HG02938 (cell line): ENCODE measurements around the gene GPT2.

Source experiments
- ATAC-seq: cut with Tn5 transposase; IDR thresholded peaks from one replicate; pipeline ENCODE4 v1.9.1; 2021; ENCODE audit warnings: mild to moderate bottlenecking, moderate library complexity; ENCODE audit not compliant: unreplicated experiment

The GPT2 gene, protein sequence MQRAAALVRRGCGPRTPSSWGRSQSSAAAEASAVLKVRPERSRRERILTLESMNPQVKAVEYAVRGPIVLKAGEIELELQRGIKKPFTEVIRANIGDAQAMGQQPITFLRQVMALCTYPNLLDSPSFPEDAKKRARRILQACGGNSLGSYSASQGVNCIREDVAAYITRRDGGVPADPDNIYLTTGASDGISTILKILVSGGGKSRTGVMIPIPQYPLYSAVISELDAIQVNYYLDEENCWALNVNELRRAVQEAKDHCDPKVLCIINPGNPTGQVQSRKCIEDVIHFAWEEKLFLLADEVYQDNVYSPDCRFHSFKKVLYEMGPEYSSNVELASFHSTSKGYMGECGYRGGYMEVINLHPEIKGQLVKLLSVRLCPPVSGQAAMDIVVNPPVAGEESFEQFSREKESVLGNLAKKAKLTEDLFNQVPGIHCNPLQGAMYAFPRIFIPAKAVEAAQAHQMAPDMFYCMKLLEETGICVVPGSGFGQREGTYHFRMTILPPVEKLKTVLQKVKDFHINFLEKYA

DNA sequence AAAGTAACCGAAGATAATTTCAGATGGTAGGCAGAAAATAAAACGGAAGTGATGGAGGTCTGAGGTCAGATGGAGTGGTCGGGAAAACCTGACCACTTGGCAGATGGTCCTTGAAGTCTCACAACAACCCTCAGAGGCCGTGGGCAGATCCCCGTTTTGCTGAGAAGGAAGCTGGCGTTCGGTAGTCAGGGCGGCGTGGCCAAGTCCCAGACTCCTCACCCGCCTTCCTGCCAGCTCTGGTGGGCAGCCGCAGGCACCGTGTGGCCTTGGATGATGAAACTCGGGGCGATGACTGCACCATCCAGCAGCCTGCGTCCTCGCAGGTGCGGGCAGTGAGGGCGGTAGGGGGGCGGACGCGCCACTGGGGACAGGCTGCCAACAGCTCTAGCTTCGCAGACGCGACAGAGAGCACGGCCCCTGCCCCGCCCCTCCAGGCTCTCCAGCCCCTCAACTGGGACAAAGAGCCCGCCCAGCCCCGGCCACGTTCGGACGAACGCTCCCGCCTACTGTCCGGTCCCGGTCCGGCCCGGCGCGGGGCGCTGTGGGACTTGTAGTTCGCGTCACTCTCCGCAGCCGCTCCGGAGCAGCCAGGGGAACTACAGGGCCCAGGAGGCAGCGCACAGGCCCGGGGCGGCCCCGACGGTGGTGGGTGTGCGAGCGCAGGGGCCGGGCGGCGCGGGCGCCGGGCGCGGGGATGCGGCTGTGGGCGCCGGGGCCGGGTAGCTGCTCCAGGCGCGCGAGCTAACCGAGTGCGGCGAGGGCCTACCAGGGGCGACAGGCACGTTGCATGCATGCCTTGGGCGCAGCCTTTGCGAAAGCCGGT, at the start of gene GPT2:
GPT2 (plus strand) TSS at position 673 of the 823 bp plus-strand sequence. CDS start 354 bp downstream, outside the sequence.
- ATAC-seq, result peak; percentile 95

DNA sequence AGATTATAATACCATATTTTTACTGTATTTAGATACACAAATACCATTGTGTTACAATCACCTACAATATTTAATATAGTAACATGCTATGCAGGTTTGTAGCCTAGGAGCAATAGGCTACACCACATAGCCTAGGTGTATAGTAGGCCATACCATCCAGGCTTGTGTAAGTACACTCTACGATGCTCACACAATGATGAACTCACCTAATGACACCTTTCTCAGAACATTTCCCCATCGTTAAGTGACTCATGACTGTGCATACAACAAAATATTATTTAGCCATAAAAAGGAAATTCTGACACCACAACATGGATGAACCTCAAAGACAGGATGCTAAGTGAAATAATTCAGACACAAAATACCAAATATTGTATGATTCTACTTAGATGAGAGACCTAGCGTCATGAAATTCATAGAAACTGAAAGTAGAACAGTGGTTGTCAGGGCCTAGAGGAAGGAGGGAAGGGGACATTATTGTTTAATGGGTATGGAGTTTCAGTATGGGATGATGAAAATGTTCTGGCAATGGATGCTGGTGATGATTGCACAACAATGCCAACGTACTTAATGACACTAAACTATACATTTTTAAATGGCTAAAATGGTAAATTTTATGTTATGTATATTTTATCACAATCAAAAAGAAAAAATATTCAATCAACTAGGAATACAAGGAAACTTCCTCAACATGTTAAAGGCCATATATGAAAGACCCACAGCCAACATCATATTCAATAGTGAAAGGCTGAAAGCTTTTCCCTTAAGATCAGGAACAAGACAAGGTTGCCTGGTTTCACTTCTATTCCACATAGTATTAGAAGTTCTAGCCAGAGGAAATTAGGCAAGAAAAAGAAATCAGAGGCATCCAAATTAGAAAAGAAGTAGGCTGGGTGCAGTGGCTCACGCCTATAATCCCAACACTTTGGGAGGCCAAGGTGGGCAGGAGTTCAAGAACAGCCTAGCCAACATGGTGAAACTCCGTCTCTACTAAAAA, 47.3 kb upstream of the GPT2 start:
- no peak for ATAC-seq

DNA sequence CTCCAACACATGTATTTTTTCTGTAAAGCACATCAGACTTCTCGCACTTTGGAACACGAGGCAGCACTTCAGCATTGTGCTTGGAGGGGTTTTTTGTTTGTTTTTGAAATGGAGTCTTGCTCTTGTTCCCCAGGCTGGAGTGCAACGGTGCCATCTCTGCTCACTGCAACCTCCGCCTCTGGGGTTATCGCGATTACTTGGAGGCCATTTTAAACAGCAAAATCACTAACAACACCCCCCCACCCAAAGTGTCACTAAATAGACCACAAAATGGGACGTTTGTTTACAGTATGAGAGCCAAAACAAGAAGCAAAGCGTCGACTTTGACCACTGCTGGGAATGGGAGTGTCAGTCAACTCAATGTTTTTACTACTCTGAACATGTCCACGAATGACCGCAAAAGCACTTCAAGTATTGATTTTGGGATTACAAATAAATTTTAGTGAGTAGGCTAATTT, 44.1 kb upstream of the GPT2 start:
- no peak for ATAC-seq

DNA sequence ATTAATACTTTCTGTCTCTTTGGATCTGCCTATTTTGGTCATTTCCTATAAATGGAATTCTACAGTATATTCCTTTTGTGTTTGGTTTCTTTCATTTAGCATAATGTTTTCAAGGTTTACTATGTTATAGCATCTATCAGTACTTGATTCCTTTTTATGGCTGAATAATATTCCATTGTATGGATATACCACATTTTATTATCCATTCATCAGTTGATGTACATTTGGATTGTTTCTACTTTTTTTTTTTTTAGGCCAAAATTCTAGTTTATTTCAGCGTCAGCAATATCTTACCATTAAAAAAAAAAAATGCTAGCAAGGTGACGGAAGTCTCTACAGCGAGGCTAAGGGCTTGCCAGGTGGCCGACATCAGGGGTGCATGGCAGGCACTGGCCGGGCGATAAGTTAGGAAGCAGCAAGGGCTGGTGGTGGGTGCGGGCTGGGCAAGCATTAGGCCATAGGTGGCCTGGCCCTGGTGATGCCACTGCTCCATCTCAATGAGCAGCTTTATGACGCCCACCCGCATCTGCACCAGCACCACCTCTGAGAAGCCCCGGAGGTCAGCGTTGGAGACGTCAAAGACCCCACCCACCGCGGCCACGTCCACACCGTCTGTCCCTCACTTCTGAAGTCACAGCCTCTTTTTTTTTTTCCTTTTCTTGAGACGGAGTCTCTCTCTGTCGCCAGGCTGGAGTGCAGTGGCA, 41.8 kb upstream of the GPT2 start:
- ATAC-seq, result no peak

DNA sequence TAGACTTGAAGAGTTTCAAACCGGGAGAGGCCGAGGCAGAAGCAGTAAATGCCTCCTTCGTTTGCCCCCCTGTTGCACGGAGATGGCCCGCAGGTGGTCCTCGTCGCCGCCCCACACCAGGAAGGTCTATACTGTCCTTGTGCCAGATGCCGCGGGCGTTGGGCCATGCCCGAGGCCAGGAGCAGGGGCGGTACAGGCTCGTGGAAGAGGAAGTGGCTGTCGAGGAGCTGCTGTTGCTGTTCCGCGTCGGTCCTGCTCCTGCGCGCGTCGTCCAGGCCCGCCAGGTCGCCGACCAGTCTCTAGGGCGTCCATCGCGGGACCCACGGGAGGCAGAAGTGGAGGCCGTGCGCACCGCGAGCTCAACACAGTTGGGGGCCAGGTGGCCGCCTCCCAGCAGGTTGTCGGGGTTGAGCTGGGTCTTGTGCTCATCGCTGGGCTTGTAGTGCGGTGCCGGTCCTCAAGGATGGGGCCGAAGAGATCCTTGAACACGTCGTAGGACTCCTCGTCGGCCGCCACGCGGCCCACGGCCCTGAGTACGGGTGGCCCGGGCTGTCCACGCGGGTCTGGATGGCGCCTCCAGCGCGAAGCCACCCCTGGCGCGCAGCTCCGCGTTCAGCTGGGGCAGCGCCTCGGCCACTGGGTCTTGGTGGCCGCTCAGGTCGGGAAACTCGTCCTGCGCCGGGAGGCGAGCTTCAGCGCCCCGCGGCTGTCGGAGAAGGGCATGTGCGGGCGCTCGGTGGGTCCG, 40.1 kb upstream of the GPT2 start:
- ATAC-seq, result no peak

DNA sequence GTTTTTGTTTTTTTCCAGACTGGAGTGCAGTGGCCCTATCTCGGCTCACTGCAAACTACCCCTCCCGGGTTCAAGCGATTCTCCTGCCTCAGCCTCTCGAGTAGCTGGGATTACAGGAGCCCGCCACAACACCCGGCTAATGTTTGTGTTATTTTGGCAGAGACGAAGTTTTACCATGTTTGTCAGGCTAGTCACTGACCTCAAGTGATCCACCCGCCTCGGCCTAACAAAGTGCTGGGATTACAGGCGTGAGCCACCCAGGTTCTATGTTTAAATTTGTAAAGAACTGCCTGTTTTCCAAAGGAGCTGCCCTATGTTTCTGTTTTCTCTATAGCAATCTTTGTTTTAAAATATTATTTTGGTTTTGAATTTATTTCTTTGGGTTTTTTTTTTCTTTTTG, 39.4 kb upstream of the GPT2 start:
- ATAC-seq, result no peak

DNA sequence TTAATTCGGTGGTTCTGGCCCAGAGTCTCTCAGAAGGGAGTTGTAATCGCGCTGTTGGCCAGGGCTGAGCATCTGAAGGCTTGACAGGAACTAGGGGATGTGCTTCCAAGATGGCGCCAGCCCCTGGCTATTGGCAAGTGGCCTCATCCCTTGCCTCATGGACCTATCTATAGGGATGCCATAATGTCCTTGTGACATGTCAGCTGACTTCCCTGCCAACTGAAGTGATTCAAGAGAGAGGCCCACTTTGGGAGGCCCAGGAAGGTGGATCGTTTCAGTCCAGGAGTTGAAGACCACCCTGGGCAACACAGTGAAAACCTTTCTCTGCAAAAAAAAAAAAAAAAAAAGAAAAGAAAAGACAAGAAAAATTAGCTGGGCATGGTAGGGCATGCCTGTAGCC, 38.2 kb upstream of the GPT2 start:
- no peak for ATAC-seq

DNA sequence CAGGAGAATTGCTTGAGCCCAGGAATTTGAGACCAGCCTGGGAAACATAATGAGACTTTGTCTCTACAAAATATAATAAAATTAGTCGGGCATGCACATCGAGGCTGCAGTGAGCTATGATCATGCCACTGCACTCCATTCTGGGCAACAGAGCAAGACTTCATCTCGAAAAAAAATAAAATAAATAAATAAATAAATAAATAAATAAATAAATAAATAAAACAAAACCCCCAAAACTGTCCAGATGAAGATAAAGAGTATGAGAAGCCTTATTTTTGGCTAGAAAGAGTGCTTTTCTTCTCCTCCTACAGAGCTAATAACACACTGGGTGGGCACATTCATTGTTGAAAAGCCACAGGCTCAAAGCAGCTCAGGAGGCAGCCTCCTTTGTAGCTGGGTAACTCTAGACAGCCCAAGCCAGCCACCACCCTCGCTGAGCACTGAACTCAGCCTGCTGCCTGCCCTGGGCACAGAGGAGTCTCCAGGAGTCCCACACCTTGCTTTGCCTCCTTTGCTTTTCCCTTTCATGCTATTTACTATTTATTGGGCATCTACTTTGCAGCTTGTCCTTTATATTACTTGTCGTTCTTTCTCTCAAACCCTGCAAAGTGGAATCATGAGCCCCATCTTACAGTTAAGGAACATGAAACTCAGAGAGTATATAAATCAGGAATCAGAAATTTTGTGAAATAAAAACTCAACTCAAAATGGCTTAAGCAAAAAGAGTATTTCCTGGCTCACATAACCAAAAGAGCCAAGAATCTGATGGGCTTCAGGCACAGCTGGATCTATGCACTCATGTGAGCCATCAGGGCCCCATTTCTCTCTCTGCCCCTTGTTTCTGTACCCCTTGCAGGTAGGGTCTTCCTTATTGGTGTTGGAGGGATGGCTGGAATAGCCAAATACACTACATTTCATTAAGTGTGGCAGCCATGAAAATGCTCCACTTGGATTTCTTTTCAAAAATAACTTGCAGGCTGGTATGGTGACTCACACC, 35.1 kb upstream of the GPT2 start:
- ATAC-seq, result no peak

DNA sequence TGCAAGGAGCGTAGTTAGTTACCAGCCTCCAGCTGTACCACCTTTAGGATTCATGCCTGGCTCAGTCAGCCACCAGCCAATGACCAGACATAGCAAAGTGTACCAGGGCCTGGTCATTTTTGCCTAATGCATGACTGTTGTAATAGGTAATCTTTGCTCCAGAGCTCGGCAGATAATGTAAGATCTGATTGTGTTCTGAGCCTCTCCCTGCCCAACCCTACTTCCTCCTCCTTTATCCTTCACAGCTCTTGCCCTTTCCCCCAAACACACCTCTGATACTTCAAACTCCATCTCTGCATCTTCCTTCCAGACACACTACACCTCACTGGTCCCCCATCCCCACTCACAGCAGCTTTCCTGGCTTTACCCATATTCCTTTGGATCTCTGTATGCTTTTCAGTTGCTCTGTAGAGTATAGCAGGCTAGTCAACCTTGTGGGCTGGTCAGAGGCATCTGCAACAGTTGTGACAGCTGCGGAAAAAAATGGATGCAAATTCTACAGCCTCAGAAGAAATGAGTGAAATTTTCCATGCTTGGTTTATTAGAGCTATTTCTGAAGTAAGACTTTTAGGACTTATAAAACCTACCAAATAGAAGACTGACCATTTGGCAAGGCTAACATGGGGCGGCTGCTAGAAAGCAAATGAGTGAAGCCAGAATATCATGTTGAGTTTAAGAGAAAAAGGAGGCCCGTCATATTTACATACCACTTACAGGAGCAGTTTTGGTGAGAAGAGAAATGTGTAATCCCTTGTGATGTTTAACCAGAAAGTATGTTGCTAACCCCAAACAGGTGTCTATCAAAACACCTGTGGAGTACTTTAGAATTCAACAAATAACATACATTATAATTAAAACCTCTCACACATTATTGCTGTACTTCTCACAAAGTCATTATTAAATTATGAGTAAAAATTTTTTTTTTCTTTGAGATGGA, 33.3 kb upstream of the GPT2 start:
- no peak for ATAC-seq

DNA sequence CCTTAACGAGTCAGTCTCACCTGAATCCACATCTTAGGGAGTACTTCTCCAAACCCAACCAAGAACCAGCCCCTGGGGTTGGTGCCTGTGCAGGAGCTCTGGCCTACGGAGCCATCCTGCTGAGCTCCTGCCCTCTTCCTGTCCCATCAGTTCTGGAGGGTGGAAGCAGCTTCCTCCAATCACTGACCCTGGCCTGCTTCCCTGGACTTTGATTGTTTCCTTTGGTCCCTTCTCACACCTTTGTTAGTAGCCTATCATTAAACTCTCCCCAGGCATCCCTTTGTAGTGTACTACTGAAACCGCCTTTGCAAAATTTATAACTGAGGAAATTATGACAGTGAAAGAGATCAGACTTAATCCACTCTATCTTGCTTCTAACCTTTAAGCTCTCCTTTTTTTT, 32.0 kb upstream of the GPT2 start:
- no peak for ATAC-seq

DNA sequence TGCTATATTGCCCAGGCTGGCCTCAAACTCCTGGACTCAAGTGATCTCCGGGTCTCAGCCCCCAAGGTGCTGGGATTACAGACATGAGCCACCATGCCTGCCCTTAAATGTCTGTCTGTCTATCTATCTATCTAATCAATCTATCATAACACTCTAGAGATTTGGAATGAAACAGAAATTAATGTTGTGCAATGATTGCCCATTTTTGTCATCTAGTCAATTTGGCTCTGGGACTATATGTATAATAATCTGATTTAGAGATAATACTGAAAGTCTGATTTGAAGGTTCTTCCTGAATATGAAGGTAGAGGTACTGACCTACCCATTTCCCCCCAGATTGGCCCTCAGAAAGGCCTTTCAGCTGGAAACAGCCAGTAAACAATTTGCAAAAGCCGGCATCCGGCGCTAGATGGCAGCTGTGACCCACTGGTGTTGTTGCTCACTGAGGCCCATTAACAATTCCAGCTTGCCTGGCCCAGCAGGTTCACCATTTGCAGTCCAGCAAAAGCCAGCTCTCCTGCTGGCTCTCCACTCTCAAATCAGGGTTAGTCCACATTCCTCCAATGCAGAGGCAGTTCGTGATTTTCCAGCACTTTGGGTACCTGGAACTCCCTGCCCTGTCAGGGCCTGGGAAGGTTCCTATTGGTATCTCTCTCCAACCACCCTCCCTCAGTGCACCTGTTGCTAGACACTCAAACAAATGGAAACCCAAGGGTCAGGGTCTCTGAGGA, 30.3 kb upstream of the GPT2 start:
- ATAC-seq, result no peak

DNA sequence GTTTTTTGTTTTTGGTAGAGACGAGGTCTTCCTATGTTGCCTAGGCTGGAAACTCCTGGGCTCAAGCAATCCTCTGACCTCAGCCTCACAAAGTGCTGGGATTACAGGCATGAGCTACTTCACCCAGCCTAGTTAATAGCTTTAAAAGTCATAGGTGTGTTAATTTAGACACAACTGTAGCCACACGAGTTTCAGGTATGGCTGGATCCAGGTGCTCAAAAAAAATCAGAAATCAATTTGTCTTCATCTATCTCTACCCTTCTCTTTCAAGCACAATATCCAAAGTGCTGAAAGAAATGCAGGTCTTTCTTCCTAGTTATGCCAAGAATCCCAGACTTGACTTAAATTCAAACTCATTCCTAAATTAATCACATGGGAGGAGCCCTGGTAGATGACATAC, 29.3 kb upstream of the GPT2 start:
- no peak for ATAC-seq

DNA sequence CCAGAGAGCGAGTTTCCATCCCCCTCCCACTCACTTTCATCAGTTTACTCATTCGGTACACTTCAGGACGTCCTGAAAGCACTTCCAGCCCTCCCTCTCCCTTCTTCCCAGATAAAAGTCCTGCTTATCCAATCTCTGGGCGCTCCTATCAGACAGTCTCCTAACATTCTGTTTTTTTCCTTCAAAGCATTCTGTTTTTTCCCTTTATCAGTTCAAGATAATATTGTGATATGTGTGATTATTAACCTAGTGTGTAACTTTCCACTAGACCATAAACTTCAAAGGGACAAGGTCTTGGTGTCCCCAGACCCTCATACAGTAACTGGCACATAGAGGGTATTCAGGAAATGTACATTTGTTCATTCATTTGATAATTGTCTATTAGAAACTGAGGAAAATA, 28.8 kb upstream of the GPT2 start:
- no peak for ATAC-seq

DNA sequence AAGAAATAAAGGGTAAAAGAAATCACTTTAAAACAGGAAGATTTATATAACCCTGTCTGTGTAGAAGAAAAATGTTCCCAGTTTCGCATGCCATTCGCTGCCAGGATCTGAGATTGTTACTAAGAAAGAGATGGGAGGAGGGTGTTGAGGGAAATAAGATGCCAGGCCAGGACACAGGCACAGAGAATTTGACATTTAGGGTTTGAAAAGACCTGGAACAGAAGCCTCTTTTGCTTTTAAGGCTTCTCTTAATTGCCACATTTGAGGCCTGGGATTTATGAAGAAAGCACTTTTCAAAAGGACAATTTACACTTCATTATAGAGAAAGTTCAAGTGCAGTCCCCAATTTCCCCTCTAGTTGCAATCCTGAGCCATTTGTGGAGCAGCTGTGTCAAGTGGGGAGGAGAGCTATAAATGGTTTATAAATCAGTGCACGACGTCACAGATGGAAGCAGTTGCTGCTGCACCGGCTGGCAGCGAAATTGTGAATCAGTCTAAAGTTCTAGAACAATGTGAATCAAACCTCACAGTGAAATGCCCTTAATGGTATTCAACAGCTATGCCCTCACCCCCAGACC, 26.7 kb upstream of the GPT2 start:
- no peak for ATAC-seq

DNA sequence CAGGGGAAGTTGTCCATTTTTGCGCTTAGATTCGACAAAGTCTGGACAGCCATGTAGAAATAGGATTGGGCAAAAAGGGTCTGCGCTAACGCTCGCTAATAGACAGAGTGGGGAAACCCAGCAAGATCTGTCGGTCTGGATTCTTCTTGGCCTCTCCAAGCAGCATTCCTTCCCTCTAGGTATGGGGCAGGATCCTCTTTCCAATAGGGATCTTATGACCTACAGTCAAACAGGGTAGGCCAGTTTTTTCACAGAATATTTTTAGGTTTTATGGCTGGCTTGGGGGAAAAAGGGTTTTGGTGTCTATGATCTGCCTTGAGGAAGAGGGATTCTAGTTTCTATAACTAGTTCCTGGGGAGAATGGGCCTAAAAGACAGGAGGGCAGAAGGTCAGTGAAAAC, 26.0 kb upstream of the GPT2 start:
- no peak for ATAC-seq

DNA sequence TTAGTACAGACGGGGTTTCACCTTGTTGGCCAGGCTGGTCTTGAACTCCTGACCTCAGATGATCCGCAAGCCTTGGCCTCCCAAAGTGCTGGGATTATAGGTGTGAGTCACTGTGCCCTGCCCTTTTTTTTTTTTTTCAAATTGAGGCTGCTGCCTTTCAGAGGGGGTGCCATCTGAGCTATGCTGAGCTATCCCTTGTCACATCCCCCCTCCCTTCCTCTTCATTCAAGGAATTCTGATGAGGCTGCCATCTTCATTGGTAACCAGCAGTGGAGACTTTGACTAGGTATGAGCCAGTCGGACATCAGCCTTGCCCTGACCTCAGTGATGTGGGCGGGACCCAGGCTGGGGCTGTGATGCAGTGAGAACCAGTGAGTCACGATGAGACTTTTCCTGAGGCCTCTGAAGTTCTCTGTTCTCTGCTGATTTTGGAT, 24.4 kb upstream of the GPT2 start:
- no peak for ATAC-seq
